Thoracic aorta (tissue), 2 donors: ENCODE data around the gene MAP4K5. TPM values are rescaled to one million over a fixed set of nuclear protein-coding genes. Genes with fewer than 3 reads are reported as not detected.
"Not testable (repeated sequence)": the region's sequence is repeated elsewhere in the genome, so short reads cannot be mapped to it uniquely, and the experiment has no call there.

ENCODE experiments used
- ATAC-seq: fragments of 150-250 bp; one replicate; pipeline ENCODE4 v1.8.0; 2017; ENCODE audit warnings: low read depth; ENCODE audit not compliant: insufficient number of reproducible peaks, low FRiP score
- DNase-seq: peaks from one replicate; pipeline ENCODE4 v3.0.0-alpha.2; 2020; ENCODE audit warnings: low spot score
- H3K27ac ChIP-seq, 2 donors: fragments of 200-600 bp; sonication (generic); 1 replicate in 1 of 2; 2 replicates in 1 of 2; pipeline ENCODE4 v1.5.1; 2016; ENCODE audit warnings: mild to moderate bottlenecking in 2 of 2, moderate library complexity in 2 of 2
- H3K27me3 ChIP-seq: fragments of 200-600 bp; sonication (generic); replicated peaks from 2 replicates; pipeline ENCODE4 v1.6.0; 2016; ENCODE audit warnings: mild to moderate bottlenecking; ENCODE audit not compliant: insufficient read depth
- H3K36me3 ChIP-seq: fragments of 200-600 bp; sonication (generic); one replicate; pipeline ENCODE4 v1.5.1; 2016
- H3K4me1 ChIP-seq, 2 donors: fragments of 200-600 bp; sonication (generic); 1 replicate in 1 of 2; 2 replicates in 1 of 2; pipeline versions ENCODE4 v1.5.1 to v1.6.0; 2016; ENCODE audit warnings: low read depth in 2 of 2, mild to moderate bottlenecking in 1 of 2; ENCODE audit not compliant: control insufficient read depth in 1 of 2
- H3K4me3 ChIP-seq: fragments of 200-600 bp; sonication (generic); 2 replicates; pipeline ENCODE4 v1.5.1; 2016; ENCODE audit warnings: mild to moderate bottlenecking
- H3K9me3 ChIP-seq: fragments of 200-600 bp; sonication (generic); 2 replicates; pipeline ENCODE4 v1.5.1; 2016
- CTCF ChIP-seq: fragments of 200-600 bp; sonication (generic); IDR thresholded peaks from one replicate; pipeline ENCODE4 v1.5.1; 2019; ENCODE audit warnings: antibody characterized with exemption
- total RNA-seq, 2 donors: library from RNA; depleted of rRNA; stranded (reverse); fragments of >200 nt; gene quantifications; one replicate each; pipeline versions ENCODE4 v1.1.0 to v1.2.3, GENCODE V29; 2016

Gene MAP4K5
- total RNA-seq, 2 donors from 2014 or later = 231 to 238 TPM

DNA sequence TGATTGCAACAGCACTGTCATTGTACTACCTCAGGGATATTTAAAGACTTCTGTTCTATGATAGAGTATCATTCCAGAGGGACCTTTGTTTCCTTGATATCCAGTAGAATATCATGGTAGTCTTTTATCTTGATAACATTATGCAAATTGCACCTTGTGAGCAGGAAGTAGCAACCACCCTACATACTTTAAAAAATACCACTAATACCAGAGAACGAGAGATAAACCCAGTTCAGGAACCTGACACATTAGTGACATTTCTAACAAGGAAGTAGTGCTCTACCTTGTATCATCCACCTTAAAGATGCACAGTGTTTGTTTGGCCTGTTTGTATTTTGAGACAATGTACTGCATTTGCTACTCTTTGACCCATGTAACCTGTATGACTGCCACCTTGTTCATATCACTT, 8.8 kb upstream of the MAP4K5 start:
- Histone ChIP-seq H3K4me1 (no peaks in the 10 kb centered on the region), H3K27me3 (no peaks in the 10 kb centered on the region), H3K4me3 (no peak overlapping the region), H3K27ac (no peak overlapping the region), H3K36me3 (no peaks in the 10 kb centered on the region), H3K9me3 (no peaks in the 10 kb centered on the region)
- DNase-seq (no peak), ATAC-seq (no peak)
- no peak for TF ChIP-seq CTCF

DNA sequence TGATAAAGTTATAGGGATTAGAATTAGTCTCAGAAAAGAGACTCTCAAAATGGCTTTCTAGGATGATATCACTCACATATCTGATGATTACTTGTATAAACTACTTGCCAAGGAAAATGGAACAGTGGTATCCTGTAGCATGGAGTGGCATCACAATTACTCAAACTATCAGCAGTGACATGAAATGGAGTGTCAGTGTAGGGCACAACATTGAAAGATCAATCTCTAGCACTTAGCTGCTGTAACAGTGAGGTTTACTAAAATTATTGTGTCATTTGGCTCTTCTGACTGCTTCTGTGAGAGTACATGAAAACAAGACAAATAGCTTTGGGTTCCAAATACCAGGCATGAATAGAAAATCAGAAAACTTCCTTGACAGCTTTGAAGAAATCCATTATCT, 6.7 kb upstream of the MAP4K5 start:
- ATAC-seq = no peak
- Histone ChIP-seq H3K27me3 (no peaks in the 10 kb centered on the region), H3K4me3 (no peak overlapping the region), H3K27ac (no peak overlapping the region), H3K36me3 (no peaks in the 10 kb centered on the region), H3K9me3 (no peaks in the 10 kb centered on the region), H3K4me1 (no peaks in the 10 kb centered on the region)
- DNase-seq = no peak
- TF ChIP-seq CTCF = no peak

DNA sequence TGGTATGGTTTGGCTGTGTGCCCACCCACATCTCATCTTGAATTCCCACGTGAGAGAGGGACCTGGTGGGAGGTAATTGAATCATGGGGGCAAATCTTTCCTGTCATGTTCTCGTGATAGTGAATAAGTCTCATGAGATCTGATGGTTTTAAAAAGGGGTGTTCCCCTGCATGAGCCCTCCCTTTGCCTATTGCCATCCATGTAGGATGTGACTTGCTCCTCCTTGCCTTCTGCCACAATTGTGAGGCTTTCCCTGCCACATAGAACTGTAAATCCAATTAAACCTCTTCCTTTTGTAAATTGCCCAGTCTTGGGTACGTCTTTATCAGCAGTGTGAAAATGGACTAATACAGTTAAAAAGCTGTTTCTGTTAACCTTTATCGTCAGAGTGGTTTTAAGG, 5.7 kb upstream of the MAP4K5 start:
- not testable (repeated sequence) for H3K36me3 ChIP-seq, H3K4me1 ChIP-seq, ATAC-seq, H3K4me3 ChIP-seq, H3K9me3 ChIP-seq, DNase-seq, H3K27ac ChIP-seq, H3K27me3 ChIP-seq

DNA sequence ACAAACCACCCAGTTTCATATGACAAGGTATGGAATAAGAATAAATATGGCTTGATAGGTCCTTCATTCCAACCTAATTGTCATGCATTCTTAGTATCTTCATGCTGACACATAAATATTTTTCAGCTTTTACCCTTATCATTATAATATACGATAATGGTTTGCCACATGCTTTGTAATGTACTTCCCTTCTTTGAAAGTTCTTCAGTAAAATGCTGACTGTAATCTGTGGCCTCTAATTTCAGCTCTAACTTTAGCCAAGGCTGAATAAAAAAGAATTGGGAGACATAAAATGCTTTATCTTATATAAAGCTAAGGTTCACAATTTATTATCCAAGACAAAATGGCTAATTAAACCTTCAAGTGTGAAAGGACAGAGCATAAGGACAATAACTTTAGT, 2.6 kb upstream of the MAP4K5 start:
- no peaks in the 10 kb centered on the region for H3K36me3 ChIP-seq
- peaks cover 6 to 22% of the 10 kb centered on the region in 2 donors for H3K4me1 ChIP-seq
- no peak overlapping the region for H3K27ac ChIP-seq
- DNase-seq (no peak), ATAC-seq (no peak)
- TF ChIP-seq CTCF = no peak
- no peak overlapping the region for H3K4me3 ChIP-seq
- H3K27me3 ChIP-seq = no peaks in the 10 kb centered on the region
- H3K9me3 ChIP-seq = no peaks in the 10 kb centered on the region

DNA sequence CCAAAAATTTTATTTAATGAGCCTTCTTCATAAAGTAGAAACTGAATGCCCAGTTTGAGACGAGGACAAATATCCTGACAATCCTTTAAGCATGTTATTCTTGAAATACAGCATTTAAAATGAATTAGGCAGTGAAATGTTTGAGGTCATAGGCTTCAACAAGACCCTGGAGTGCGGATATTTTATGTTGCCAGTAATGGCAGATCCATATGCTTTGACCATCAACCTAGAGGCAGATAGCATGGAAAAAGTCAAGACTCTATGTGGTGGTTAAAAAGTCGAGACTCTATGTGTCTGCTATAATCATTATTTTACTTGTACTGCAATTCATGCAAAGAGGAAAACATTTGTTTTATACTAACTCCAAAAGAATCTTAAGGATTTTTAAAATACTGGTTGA, 2.0 kb upstream of the MAP4K5 start:
- Histone ChIP-seq H3K27ac (no peak overlapping the region), H3K9me3 (no peaks in the 10 kb centered on the region), H3K4me3 (no peak overlapping the region), H3K27me3 (no peaks in the 10 kb centered on the region), H3K4me1 (peaks cover 10 to 28% of the 10 kb centered on the region in 2 donors), H3K36me3 (no peaks in the 10 kb centered on the region)
- no peak for TF ChIP-seq CTCF
- DNase-seq (no peak), ATAC-seq (no peak)

GRCh38 chr14:50533806-50534205, 1.4 kb upstream of the MAP4K5 start:
- TF ChIP-seq CTCF = no peak
- no peaks in the 10 kb centered on the region for H3K9me3 ChIP-seq
- no peak overlapping the region for H3K4me3 ChIP-seq
- H3K27me3 ChIP-seq = no peaks in the 10 kb centered on the region
- H3K27ac ChIP-seq = no peak overlapping the region
- peaks cover 10 to 34% of the 10 kb centered on the region in 2 donors for H3K4me1 ChIP-seq
- H3K36me3 ChIP-seq = no peaks in the 10 kb centered on the region
- ATAC-seq (no peak), DNase-seq (no peak)
